Keratinocyte (primary cell): Measurements from ENCODE around the gene MMD. TPM values are rescaled to one million over a fixed set of nuclear protein-coding genes. Genes with fewer than 3 reads are reported as not detected.

Experiments used
- DNase-seq: peaks from one replicate; pipeline ENCODE4 v3.0.0-alpha.2; 2011; ENCODE audit warnings: low read depth, missing footprints, low spot score
- FAIRE-seq: peaks from 2 replicates; lab custom pipeline; 2011; peaks lifted over from hg19 to GRCh38; lab: Jason Lieb, UNC
- H2AFZ ChIP-seq: 2 replicates; pipeline ENCODE4 v1.6.0; 2012; ENCODE audit warnings: low read length, control low read depth, inconsistent platforms; ENCODE audit not compliant: control insufficient read depth
- H3K27ac ChIP-seq: 2 replicates; pipeline ENCODE4 v1.5.1; 2011; ENCODE audit warnings: low read length; ENCODE audit not compliant: control insufficient read depth, insufficient read depth
- H3K27me3 ChIP-seq: 3 replicates; pipeline ENCODE4 v1.6.0; 2011; ENCODE audit warnings: low read length; ENCODE audit not compliant: control insufficient read depth, insufficient read depth; ENCODE audit errors: extremely low read depth
- H3K36me3 ChIP-seq, 2 experiments: 2 replicates in 1 of 2; 3 replicates in 1 of 2; pipeline ENCODE4 v1.5.1; 2011; ENCODE audit warnings: low read length in 2 of 2, mild to moderate bottlenecking in 1 of 2; ENCODE audit not compliant: control insufficient read depth in 2 of 2, insufficient read depth in 2 of 2; ENCODE audit errors: extremely low read depth in 1 of 2
- H3K4me1 ChIP-seq: 3 replicates; pipeline ENCODE4 v1.5.1; 2011; ENCODE audit warnings: low read length; ENCODE audit not compliant: control insufficient read depth, insufficient read depth; ENCODE audit errors: extremely low read depth
- H3K4me2 ChIP-seq: 3 replicates; pipeline ENCODE4 v1.6.0; 2011; ENCODE audit warnings: low read depth, low read length; ENCODE audit not compliant: control insufficient read depth, insufficient read depth; ENCODE audit errors: extremely low read depth
- H3K4me3 ChIP-seq, 3 experiments: fragments of 200-600 bp in 1 of 3; sonication (generic) in 1 of 3; 2 replicates in 2 of 3; 3 replicates in 1 of 3; pipeline ENCODE4 v1.5.1; 2011 to 2016; ENCODE audit warnings: low read length in 3 of 3, mild to moderate bottlenecking in 3 of 3, control low read depth in 2 of 3, inconsistent platforms in 1 of 3, low read depth in 1 of 3, mixed read lengths in 1 of 3, mixed run types in 1 of 3, moderate library complexity in 1 of 3; ENCODE audit not compliant: control insufficient read depth in 2 of 3, insufficient read depth in 2 of 3; ENCODE audit errors: extremely low read depth in 1 of 3
- H3K79me2 ChIP-seq: 2 replicates; pipeline ENCODE4 v1.6.0; 2012; ENCODE audit warnings: low read length; ENCODE audit not compliant: control insufficient read depth, insufficient read depth
- H3K9ac ChIP-seq: 3 replicates; pipeline ENCODE4 v1.6.0; 2011; ENCODE audit warnings: low read length; ENCODE audit not compliant: control insufficient read depth, insufficient read depth; ENCODE audit errors: extremely low read depth
- H3K9me1 ChIP-seq: 3 replicates; pipeline ENCODE4 v1.6.0; 2011; ENCODE audit warnings: low read length; ENCODE audit not compliant: control insufficient read depth, insufficient read depth; ENCODE audit errors: extremely low read depth
- H3K9me3 ChIP-seq: 2 replicates; pipeline ENCODE4 v1.5.1; 2012; ENCODE audit warnings: low read depth, low read length; ENCODE audit not compliant: control insufficient read depth
- H4K20me1 ChIP-seq: 3 replicates; pipeline ENCODE4 v1.6.0; 2011; ENCODE audit warnings: low read length; ENCODE audit not compliant: control insufficient read depth, insufficient read depth; ENCODE audit errors: extremely low read depth
- CTCF ChIP-seq, 3 experiments: IDR thresholded peaks in 1 of 3; conservative IDR thresholded peaks in 1 of 3; optimal IDR thresholded peaks in 1 of 3; 2 replicates in 2 of 3; 3 replicates in 1 of 3; pipeline versions ENCODE3 to v1.5.1; 2011; ENCODE audit warnings: low read length in 3 of 3, mild to moderate bottlenecking in 3 of 3, moderate library complexity in 2 of 3, control low read depth in 1 of 3, inconsistent platforms in 1 of 3; ENCODE audit not compliant: insufficient read depth in 2 of 3; ENCODE audit errors: extremely low read depth in 1 of 3
- EZH2 ChIP-seq: IDR thresholded peaks from one replicate; pipeline ENCODE4 v1.6.1; 2012; ENCODE audit warnings: inconsistent platforms, mild to moderate bottlenecking, low read length, moderate library complexity
- dilution Hi-C: fragments of 300-500 bp; cut with MboI; formaldehyde crosslinking; loops from one replicate; pipeline ENCODE4 v1.7.0; 2020; ENCODE audit warnings: low sequenced_read_pairs; ENCODE audit not compliant: extremely low pct_ligation_motif_present
- polyA plus RNA-seq, 5 experiments: library from polyadenylated mRNA; depleted of rRNA in 3 of 5; stranded (reverse) in 3 of 5; stranded (forward) in 1 of 5; unstranded in 1 of 5; fragments of >200 nt; gene quantifications; 1 replicate in 1 of 5; 2 replicates in 3 of 5; 3 replicates in 1 of 5; pipeline versions ENCODE4 v1.2.1 to v1.2.3, GENCODE V29; 2011 to 2012; ENCODE audit warnings: missing spikeins in 2 of 5, low read depth in 1 of 5, low replicate concordance in 1 of 5

Gene MMD
- polyA plus RNA-seq, 1 donor (not counting 4 experiments of a cell fraction or from before 2014, with no cell fraction given), result 6.4 TPM

- H3K27ac ChIP-seq, result no peak overlapping the region
- H3K79me2 ChIP-seq, result no peaks in the 10 kb centered on the region
- H3K4me1 ChIP-seq, result peaks cover 6% of the 10 kb centered on the region
- DNase-seq (no peak), FAIRE-seq (no peak)
- H3K9me3 ChIP-seq, result no peaks in the 10 kb centered on the region
- H3K27me3 ChIP-seq, result no peaks in the 10 kb centered on the region
- H3K36me3 ChIP-seq, result no peaks in the 10 kb centered on the region
- no peak overlapping the region for H3K4me2 ChIP-seq
- no peak overlapping the region for H3K9ac ChIP-seq
- TF ChIP-seq CTCF (optimal IDR thresholded peaks at IDR 0.05 in 1 of 3, IDR thresholded peaks at IDR 0.05 in 1 of 3, conservative IDR thresholded peaks at IDR 0.05 in 1 of 3; ENCODE audit: extremely low read depth in 1 of 3, insufficient read depth in 2 of 3, low read length in 3 of 3) (no peak), EZH2 (no peak)
- dilution Hi-C loops, result no loop called here
- no peaks in the 10 kb centered on the region for H3K9me1 ChIP-seq
- no peak overlapping the region for H3K4me3 ChIP-seq
- no peak overlapping the region for H2AFZ ChIP-seq
- no peaks in the 10 kb centered on the region for H4K20me1 ChIP-seq
Observed at GRCh38 chr17:55444471-55445441, 23.1 kb upstream of the MMD start.

GRCh38 chr17:55443904-55444303 is 22.3 kb upstream of the MMD start:
- Histone ChIP-seq H3K9me1 (no peaks in the 10 kb centered on the region), H3K4me1 (peaks cover 6% of the 10 kb centered on the region), H2AFZ (no peak overlapping the region), H3K36me3 (no peaks in the 10 kb centered on the region), H3K9me3 (no peaks in the 10 kb centered on the region), H3K27me3 (no peaks in the 10 kb centered on the region), H3K4me2 (no peak overlapping the region), H3K27ac (no peak overlapping the region), H3K9ac (no peak overlapping the region), H3K4me3 (no peak overlapping the region), H3K79me2 (no peaks in the 10 kb centered on the region), H4K20me1 (no peaks in the 10 kb centered on the region)
- dilution Hi-C loops, result no loop called here
- no peak for DNase-seq
- TF ChIP-seq EZH2 (no peak), CTCF (optimal IDR thresholded peaks at IDR 0.05 in 1 of 3, IDR thresholded peaks at IDR 0.05 in 1 of 3, conservative IDR thresholded peaks at IDR 0.05 in 1 of 3; ENCODE audit: extremely low read depth in 1 of 3, insufficient read depth in 2 of 3, low read length in 3 of 3) (no peak)
- no peak for FAIRE-seq
